Measurements from ENCODE around the gene ISCU.
"Not testable (repeated sequence)": the region's sequence is repeated elsewhere in the genome, so short reads cannot be mapped to it uniquely, and the experiment has no call there.

ISCU gene

GRCh38 chr12:108570743-108571608, 8.6 kb downstream of the ISCU start:
- DNase-seq (ENCODE audit: low read depth), result no peak

GRCh38 chr12:108571609-108572165, 9.3 kb downstream of the ISCU start:
- no peak for DNase-seq (ENCODE audit: low read depth)

- DNase-seq (ENCODE audit: low read depth), result no peak
Observed at GRCh38 chr12:108572166-108572790, 9.9 kb downstream of the ISCU start.

DNA sequence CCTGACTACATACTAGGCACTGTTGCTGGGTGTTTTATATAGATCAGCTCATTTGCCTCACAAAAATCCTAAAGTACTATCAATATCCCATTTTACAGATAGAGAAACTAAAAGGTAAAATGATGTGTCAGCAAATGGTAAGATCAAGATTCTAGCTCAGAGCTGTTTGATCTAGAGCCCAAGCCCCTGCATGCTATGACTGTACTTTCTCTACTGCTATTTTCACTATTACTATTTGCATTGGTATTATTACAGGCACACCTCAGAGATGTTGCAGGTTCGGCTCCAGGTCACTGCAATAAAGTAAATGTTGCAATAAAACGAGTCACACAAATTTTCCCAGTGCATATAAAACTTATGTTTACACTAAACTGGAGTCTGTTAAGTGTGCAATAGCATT, 10.9 kb downstream of the ISCU start:
- DNase-seq (ENCODE audit: low read depth), result no peak

DNA sequence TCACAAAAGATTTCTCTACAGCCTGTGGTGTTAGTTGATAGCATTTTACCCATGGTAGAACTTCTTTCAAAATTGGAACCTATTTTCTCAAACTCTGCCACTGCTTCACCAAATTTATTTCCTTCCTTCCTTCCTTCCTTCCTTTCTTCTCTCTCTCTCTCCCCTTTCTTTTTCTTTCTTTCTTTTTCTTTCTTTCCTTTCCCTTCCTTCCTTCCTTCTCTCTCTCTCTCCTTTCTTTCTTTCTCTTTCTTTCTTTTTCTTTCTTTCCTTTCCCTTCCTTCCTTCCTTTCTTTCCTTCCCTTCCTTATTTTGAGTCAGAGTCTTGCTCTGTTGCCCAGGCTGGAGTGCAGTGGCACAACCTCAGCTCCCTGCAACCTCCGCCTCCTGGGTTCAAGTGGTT, 11.9 kb downstream of the ISCU start:
- not testable (repeated sequence) for DNase-seq (ENCODE audit: low read depth)

DNA sequence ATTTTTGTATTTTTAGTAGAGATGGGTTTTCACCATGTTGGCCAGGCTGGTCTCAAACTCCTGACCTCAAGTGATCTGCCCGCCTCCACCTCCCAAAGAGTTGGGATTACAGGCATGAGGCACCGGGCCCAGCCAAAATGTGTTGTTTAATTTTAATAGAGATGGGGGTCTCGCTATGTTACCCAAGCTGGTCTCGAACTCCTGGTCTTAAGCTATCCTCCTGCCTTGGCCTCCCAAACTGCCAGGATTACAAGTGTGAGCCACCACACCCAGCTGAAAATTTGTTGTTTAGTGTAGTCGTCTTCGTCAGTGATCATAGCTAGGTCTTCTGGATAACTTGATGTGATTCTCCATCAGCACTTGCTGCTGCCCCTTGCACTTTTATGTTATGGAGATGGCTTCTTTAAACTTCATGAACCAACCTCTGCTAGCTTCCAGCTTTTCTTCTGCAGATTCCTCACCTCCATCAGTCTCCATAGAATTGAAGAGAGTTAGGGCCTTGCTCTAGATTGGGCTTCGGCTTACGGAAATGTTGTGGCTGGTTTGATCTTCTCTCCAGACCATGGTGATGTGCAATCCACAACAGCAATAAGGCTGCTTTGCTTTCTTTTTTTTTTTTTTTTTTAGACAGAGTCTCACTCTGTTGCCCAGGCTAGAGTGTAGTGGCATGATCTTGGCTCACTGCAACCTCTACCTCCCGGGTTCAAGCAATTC, 13.0 kb downstream of the ISCU start:
- no peak for DNase-seq (ENCODE audit: low read depth)

DNA sequence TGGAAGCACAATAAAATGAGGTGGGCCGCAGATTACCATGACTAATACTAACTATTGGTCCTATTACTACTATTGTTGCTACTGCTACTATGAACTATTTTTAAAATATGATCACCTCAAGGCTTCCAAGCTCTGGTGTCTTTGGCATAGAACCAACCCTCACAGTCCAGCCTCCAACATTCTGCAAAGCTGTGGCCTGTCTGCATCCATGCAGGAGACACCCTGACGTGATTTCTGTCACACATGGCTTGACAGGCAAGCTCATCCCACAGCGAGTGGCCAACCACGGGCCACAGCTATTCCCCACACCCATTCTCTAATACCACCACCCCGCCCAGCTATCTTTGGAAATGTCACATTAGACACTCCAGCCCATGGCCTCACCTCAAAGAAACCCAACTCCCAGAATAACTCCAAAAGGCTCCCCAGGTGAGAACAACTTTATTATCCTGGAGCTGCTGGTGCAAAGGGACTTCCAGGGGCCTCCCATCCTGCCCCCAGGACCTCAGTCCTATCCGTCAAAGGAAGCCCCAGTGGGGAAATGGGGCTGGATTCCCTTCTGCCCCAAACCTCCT, 14.4 kb downstream of the ISCU start:
- no peak for DNase-seq (ENCODE audit: low read depth)

- DNase-seq (ENCODE audit: low read depth), result no peak
Observed at GRCh38 chr12:108577458-108577857, 15.1 kb downstream of the ISCU start.

GRCh38 chr12:108578264-108578663, 15.9 kb downstream of the ISCU start:
- no peak for DNase-seq (ENCODE audit: low read depth)

DNA sequence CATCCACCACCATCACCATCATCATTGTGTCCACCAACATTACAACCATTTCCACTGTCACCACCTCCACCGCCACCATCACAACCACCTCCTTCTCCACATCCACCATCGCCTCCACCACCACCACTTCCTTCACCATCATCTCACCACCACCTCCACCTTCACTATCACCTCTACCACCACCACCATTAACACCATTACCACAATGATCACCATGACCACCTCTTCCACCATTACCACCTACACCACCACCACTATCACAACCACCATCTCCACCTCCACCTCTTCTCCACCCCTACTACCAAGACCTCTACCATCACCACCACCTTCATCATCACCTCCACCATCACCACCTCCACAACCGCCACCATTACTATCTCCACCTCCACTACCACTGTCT, 16.4 kb downstream of the ISCU start:
- no peak for DNase-seq (ENCODE audit: low read depth)

DNA sequence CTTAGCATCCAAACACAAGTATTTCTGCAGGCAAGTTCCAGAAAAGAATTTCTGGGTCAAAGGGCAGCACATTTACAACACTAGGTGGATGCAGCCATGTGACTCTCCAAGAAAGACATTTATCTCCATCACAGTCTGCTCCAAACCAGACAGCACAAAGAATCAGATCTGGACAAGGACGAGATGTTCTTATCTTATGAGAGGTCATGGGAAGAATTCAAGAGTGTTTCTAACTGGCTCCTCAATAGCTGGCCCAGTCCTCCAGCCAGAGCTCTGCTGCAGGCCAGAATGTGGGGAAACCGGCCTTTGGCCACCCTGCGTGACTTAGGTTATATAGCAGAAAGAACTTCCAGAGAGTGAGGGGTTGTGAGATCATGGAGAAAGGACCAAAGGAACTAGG, 18.1 kb downstream of the ISCU start:
- DNase-seq (ENCODE audit: low read depth), result no peak

DNA sequence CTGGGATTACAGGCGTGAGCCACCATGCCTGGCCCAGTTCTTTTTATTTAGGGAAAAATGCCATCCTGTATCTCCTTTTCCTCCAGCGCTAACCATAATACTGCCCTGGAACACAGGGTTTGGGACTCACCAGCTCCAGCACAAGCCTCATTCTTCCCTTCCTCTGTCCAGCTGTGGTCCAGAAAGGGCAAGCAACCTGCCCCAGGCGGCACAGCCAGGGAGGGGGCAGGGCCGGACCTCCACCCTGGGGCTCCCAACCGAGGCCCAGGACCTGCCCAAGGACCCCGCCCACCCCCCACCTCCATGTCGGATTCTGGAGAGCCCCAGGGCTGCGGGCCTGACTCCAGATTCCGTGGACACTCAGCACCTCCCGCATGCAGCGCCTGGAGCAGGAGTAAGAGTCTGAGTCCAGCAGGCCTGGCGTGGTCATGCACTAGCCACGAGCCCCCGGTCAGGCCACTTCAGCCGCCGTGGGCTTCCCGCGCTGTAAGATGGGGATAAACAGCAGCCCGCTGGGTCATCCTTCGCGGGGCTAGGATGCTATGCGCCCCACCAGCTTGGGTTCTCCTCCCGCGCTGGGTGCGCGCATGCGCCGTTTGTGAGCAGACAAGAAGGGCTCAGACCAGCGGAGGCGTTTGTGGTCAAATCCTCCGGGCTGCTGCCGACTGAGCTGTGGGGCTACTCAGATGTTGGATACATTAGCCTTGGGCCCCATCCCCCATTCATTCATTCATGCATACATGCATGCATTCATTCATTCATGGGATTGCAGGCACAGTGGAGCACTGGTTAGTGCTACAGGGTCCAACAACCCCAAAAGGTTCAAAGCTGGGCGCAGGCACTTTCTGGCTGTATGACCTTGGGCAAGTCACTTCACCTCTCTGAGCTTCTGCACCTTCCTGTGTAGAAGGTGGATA, 19.2 kb downstream of the ISCU start:
- no peak for DNase-seq (ENCODE audit: low read depth)

DNA sequence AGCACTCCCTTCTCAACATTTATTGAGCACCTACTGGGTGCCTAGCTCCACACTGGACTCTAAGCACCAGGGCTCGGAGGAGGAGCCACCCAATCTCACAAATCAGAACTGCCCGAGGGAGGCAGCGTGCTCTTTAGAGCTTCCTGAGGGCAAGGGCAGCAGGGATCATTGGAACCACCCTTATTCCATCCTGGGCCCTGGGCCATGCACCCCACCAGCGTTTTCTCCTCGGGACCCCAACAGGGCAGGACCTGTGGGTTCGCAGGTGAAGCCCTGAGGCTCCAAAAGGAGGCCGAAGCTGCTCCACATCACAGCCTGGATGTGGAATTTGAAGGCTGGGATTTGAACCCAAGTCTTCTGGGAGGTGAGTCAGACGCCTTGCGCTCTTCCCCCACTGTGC, 20.1 kb downstream of the ISCU start:
- DNase-seq (ENCODE audit: low read depth), result no peak

DNA sequence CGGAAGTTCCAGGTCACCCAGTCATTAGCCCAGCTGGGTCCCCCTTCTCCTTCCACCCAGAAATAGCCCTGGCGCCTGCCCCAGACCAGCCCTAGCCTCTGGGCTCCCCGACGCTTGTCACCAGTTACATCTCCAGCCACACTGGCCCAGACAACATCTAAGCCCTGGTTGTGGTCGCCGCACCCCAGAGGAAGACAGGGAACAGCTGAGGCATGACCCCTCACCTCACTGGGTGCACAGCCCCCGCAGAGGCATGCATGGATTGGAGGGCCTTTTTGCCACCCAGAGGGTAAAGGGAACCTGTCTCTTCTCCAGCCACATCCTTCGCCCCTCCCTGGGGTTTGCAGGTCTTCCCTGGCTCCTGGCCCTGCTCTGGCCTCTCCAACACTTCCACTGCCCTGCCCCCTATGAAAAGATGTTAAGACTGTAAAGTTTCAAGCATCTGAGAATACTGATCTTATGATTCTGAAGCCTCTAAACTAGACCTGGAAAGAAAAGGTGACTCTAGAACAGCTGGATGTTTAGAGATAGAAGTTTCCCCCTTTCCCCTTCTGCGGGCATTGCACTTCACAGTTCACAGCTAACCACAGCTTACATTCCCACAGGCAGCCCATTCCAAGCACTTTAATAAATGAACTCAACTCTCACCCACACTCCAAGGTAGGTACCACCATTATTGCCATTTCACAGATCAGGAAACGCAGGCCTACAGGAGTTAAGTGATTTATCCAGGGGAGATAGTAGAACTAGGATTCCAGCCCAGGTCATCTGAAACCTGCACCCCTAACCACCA, 20.8 kb downstream of the ISCU start:
- DNase-seq (ENCODE audit: low read depth), result no peak

DNA sequence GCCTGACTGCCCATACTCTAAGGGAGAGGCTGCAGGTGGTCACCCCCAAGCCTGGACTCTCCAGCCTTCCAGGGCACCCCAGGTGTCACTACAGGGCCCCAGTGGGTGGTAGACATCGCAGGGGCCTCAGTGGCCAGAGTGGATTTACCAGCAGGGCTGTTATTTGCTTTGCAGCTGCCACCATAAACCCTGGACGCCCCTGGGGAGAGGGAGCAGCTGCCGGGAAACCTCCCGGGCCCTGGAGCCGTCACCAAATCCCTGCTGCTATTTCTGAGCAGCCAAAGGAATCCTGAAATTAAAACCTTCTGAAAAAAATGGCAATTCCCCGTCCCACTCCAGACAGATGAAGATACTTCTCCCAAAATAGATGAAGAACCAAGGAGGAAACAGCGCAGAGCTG, 21.6 kb downstream of the ISCU start:
- DNase-seq (ENCODE audit: low read depth), result no peak

GRCh38 chr12:108584456-108585065, 22.2 kb downstream of the ISCU start:
- DNase-seq (ENCODE audit: low read depth), result no peak

GRCh38 chr12:108585864-108586263, 23.5 kb downstream of the ISCU start:
- no peak for DNase-seq (ENCODE audit: low read depth)

GRCh38 chr12:108586306-108586705, 23.9 kb downstream of the ISCU start:
- no peak for DNase-seq (ENCODE audit: low read depth)

DNA sequence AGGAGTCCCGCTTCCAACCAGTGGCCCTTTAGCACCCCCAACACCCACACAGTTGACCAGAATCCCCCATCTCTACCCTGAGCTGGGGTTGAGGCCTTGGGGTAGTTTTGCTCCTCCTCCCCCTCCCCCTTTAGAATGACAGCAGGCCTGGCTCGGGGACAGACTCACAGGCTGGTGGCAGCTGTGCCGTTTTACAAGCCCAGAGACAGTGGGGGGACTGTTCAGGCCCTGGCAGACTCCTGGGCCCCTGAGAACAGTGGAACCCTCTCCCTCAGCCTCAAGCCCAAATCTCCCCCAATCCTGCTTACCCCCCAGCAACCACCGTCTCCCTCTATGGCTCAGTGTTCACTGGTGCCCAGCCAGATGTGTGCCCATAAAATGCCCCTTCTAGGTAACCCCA, 25.4 kb downstream of the ISCU start:
- no peak for DNase-seq (ENCODE audit: low read depth)
